GM12878 (cell line): ENCODE data around the gene C20orf202. TPM values are rescaled to one million over a fixed set of nuclear protein-coding genes. Genes with fewer than 3 reads are reported as not detected.

Experiments
- ATAC-seq: fragments of 200-7000 bp; cut with Tn5 transposase; 3 replicates; pipeline ENCODE4 v1.9.1; 2020; ENCODE audit warnings: mild to moderate bottlenecking, moderate library complexity
- BruUV-seq: library from RNA; stranded (reverse); fragments of 400-500 nt; replicated peaks from 2 replicates; lab custom pipeline; 2021; lab: Mats Ljungman, UMichigan
- CTCF ChIA-PET: fragments of 300-600 bp; sonication (Branson Sonifier 250); formaldehyde crosslinking; extraction: SDS; loops from one replicate; lab custom pipeline; 2021; ENCODE audit warnings: inconsistent platforms; lab: Yijun Ruan, JAX
- POLR2A ChIA-PET: fragments of 350-600 bp; formaldehyde crosslinking; extraction: SDS; loops from one replicate; lab custom pipeline; 2021; ENCODE audit warnings: inconsistent platforms; lab: Charles Lee
- RAD21 ChIA-PET: fragments of 300-600 bp; sonication (Branson Sonifier 250); formaldehyde crosslinking; loops from one replicate; lab custom pipeline; 2023; ENCODE audit warnings: antibody characterized with exemption; ENCODE audit not compliant: unreplicated experiment; lab: Charles Lee
- SMC1A ChIA-PET: fragments of 300-600 bp; sonication (Branson Sonifier 250); formaldehyde crosslinking; loops from one replicate; lab custom pipeline; 2023; ENCODE audit not compliant: unreplicated experiment, uncharacterized antibody; lab: Charles Lee
- DNase-seq: peaks from one replicate; pipeline ENCODE4 v3.0.0-alpha.2; 2011; ENCODE audit warnings: low read depth, low spot score
- FAIRE-seq: peaks from 3 replicates; lab custom pipeline; 2011; peaks lifted over from hg19 to GRCh38; lab: Jason Lieb, UNC
- H2AFZ ChIP-seq: 2 replicates; pipeline ENCODE4 v1.6.0; 2011; ENCODE audit warnings: low read depth, low read length, control low read depth; ENCODE audit not compliant: control insufficient read depth
- H3K27ac ChIP-seq: 2 replicates; pipeline ENCODE4 v1.5.1; 2011; ENCODE audit warnings: control low read depth; ENCODE audit not compliant: control insufficient read depth, insufficient read depth
- H3K27me3 ChIP-seq, 2 experiments: replicated peaks in 1 of 2; 2 replicates each; pipeline versions ENCODE4 v1.6.0 to v1.6.1; 2011; ENCODE audit warnings: low read length in 1 of 2; ENCODE audit not compliant: control insufficient read depth in 2 of 2, insufficient read depth in 2 of 2
- H3K36me3 ChIP-seq, 2 experiments: 2 replicates each; pipeline ENCODE4 v1.5.1; 2011; ENCODE audit warnings: low read length in 1 of 2; ENCODE audit not compliant: control insufficient read depth in 2 of 2, insufficient read depth in 2 of 2
- H3K4me1 ChIP-seq: 2 replicates; pipeline ENCODE4 v1.6.1; 2011; ENCODE audit warnings: mild to moderate bottlenecking, low read length, moderate library complexity, mixed read lengths; ENCODE audit not compliant: control insufficient read depth, insufficient read depth
- H3K4me2 ChIP-seq: 2 replicates; pipeline ENCODE4 v1.6.0; 2011; ENCODE audit warnings: control low read depth; ENCODE audit not compliant: control insufficient read depth, insufficient read depth
- H3K4me3 ChIP-seq: fragments of 200-600 bp; sonication (generic); 2 replicates; pipeline ENCODE4 v1.5.1; 2016
- H3K79me2 ChIP-seq: 2 replicates; pipeline ENCODE4 v1.6.0; 2011; ENCODE audit warnings: low read length; ENCODE audit not compliant: control insufficient read depth, insufficient read depth
- H3K9ac ChIP-seq: 2 replicates; pipeline ENCODE4 v1.8.0; 2011; ENCODE audit warnings: low read length, control low read depth, mixed read lengths; ENCODE audit not compliant: control insufficient read depth, insufficient read depth
- H3K9me3 ChIP-seq: replicated peaks from 3 replicates; pipeline ENCODE4 v1.5.1; 2011; ENCODE audit warnings: mild to moderate bottlenecking, low read length; ENCODE audit not compliant: control insufficient read depth, insufficient read depth
- H4K20me1 ChIP-seq: 2 replicates; pipeline ENCODE4 v1.6.0; 2011; ENCODE audit not compliant: control insufficient read depth, insufficient read depth
- FOXM1 ChIP-seq: IDR thresholded peaks from 2 replicates; pipeline ENCODE4 v1.6.1; 2012; ENCODE audit warnings: low read depth, mild to moderate bottlenecking, inconsistent platforms, low read length, moderate library complexity
- JUND ChIP-seq: IDR thresholded peaks from 2 replicates; pipeline ENCODE4 v1.6.1; 2012; ENCODE audit warnings: low read depth, mild to moderate bottlenecking, low read length, improper control_type of control experiment, moderate library complexity
- KLF5 ChIP-seq: fragments of 450-650 bp; IDR thresholded peaks from 2 replicates; pipeline ENCODE4 v1.6.1; 2014; ENCODE audit warnings: mild to moderate bottlenecking; ENCODE audit not compliant: partially characterized antibody
- SP1 ChIP-seq: IDR thresholded peaks from one replicate; pipeline ENCODE4 v1.6.1; 2011; ENCODE audit warnings: low read depth, low read length
- TAF1 ChIP-seq: IDR thresholded peaks from 2 replicates; pipeline ENCODE4 v1.6.1; 2011; ENCODE audit warnings: mild to moderate bottlenecking, low read depth, low read length, borderline replicate concordance
- TBL1XR1 ChIP-seq: IDR thresholded peaks from 2 replicates; pipeline ENCODE4 v1.6.1; 2012; ENCODE audit warnings: low read depth, low read length, improper control_type of control experiment
- YY1 ChIP-seq: IDR thresholded peaks from 2 replicates; pipeline ENCODE4 v1.6.1; 2011; ENCODE audit warnings: low read depth, mild to moderate bottlenecking, low read length
- ZSCAN29 ChIP-seq: fragments of 450-650 bp; IDR thresholded peaks from 2 replicates; pipeline ENCODE4 v1.6.1; 2017; ENCODE audit warnings: mild to moderate bottlenecking, moderate library complexity
- WGBS: methylation state at CpG from one replicate; pipeline ENCODE4 v1.1.6; 2016; ENCODE audit warnings: low lambda C conversion rate; ENCODE audit not compliant: insufficient replicate concordance, insufficient coverage; ENCODE audit errors: missing lambda C conversion rate; 5-methylcytosine and 5-hydroxymethylcytosine counted together
- in situ Hi-C: fragments of 300-500 bp; cut with MboI; formaldehyde crosslinking; loops from 9 replicates; pipeline ENCODE4 v1.14.3; 2018; ENCODE audit warnings: mixed read lengths
- intact Hi-C: fragments of 100-400 bp; cut with micrococcal nuclease; formaldehyde crosslinking; loops from one replicate; pipeline ENCODE4 v1.14.2; 2022; ENCODE audit not compliant: unreplicated experiment
- polyA plus RNA-seq, 11 experiments: library from polyadenylated mRNA; depleted of rRNA in 4 of 11; unstranded in 6 of 11; stranded (reverse) in 5 of 11; fragments of >200 nt; fragmentation: Nextera tagmentation in 4 of 11; fragmentation: Illumina TruSeq in 1 of 11; extraction: Ambion mirVana in 4 of 11; extraction: Trizol in 1 of 11; gene quantifications; 1 replicate in 1 of 11; 2 replicates in 10 of 11; pipeline versions ENCODE4 v1.2.1 to v1.2.3, GENCODE V29; 2011 to 2016; ENCODE audit warnings: inconsistent platforms in 2 of 11, missing spikeins in 2 of 11, low read depth in 1 of 11
- total RNA-seq, 4 experiments: library from RNA; depleted of rRNA in 3 of 4; stranded (reverse); fragments of >200 nt in 3 of 4; fragmentation: Illumina TruSeq in 1 of 4; extraction: Trizol in 1 of 4; gene quantifications; 2 replicates each; pipeline versions ENCODE4 v1.2.1 to v1.2.3, GENCODE V29; 2013 to 2021
- TF ChIP-seq, protein P1 (sequence below): fragments of 450-650 bp; formaldehyde crosslinking; IDR thresholded peaks from 2 replicates; pipeline ENCODE4 v1.4.0; 2020; ENCODE audit warnings: mild to moderate bottlenecking, moderate library complexity

The C20orf202 gene
- total and polyA plus RNA-seq, 10 of the 15 experiments (the other 5 are each of a cell fraction or from before 2014, with no cell fraction given): 0.04 TPM; not detected in 8

- WGBS: 24% methylated on average over 2 of the region's 2 CpGs
- no peak for ATAC-seq
- Histone ChIP-seq H3K79me2 (no peaks in the 10 kb centered on the region), H3K4me1 (no peaks in the 10 kb centered on the region), H3K4me3 (no peak overlapping the region), H3K27me3 (no peaks in the 10 kb centered on the region; a peak in 2 of 4 replicates), H3K27ac (no peak overlapping the region), H3K9ac (no peak overlapping the region), H3K4me2 (no peak overlapping the region), H3K9me3 (no peaks in the 10 kb centered on the region), H3K36me3 (no peaks in the 10 kb centered on the region), H2AFZ (no peak overlapping the region), H4K20me1 (no peaks in the 10 kb centered on the region)
- SMC1A ChIA-PET: interaction anchor here (0.6 kb wide), 1 partner anchor 397 kb away, joined by 3 read pairs; no protein-coding TSS in a partner anchor
- FAIRE-seq: no peak
- in situ Hi-C loops: no loop called here
- DNase-seq: no peak
- POLR2A ChIA-PET: no interaction called here
- CTCF ChIA-PET: interaction anchor here (1.0 kb wide), 1 partner anchor 41 kb away, joined by 3 read pairs; no protein-coding TSS in a partner anchor
- intact Hi-C loops: no loop called here
- BruUV-seq: no TSS peak
- RAD21 ChIA-PET: interaction anchor here (0.7 kb wide), 1 partner anchor 147 kb away, joined by 3 read pairs; no protein-coding TSS in a partner anchor
- TF ChIP-seq TAF1 (no peak), KLF5 (no peak), TBL1XR1 (no peak), SP1 (no peak), ZSCAN29 (no peak), FOXM1 (no peak), JUND (no peak), YY1 (no peak)
- TF ChIP-seq, protein P1, sequence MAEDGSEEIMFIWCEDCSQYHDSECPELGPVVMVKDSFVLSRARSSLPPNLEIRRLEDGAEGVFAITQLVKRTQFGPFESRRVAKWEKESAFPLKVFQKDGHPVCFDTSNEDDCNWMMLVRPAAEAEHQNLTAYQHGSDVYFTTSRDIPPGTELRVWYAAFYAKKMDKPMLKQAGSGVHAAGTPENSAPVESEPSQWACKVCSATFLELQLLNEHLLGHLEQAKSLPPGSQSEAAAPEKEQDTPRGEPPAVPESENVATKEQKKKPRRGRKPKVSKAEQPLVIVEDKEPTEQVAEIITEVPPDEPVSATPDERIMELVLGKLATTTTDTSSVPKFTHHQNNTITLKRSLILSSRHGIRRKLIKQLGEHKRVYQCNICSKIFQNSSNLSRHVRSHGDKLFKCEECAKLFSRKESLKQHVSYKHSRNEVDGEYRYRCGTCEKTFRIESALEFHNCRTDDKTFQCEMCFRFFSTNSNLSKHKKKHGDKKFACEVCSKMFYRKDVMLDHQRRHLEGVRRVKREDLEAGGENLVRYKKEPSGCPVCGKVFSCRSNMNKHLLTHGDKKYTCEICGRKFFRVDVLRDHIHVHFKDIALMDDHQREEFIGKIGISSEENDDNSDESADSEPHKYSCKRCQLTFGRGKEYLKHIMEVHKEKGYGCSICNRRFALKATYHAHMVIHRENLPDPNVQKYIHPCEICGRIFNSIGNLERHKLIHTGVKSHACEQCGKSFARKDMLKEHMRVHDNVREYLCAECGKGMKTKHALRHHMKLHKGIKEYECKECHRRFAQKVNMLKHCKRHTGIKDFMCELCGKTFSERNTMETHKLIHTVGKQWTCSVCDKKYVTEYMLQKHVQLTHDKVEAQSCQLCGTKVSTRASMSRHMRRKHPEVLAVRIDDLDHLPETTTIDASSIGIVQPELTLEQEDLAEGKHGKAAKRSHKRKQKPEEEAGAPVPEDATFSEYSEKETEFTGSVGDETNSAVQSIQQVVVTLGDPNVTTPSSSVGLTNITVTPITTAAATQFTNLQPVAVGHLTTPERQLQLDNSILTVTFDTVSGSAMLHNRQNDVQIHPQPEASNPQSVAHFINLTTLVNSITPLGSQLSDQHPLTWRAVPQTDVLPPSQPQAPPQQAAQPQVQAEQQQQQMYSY (CRISPR knock-in tag): no peak
These were observed 51.0 kb downstream of the C20orf202 start for GRCh38 chr20:1254254-1254653.
